Fibroblast of upper back skin (primary cell): ENCODE measurements around the gene SMAD3.

Experiments used
- DNase-seq: peaks from one replicate; pipeline ENCODE4 v3.0.0-alpha.2; 2013

Gene SMAD3

DNA sequence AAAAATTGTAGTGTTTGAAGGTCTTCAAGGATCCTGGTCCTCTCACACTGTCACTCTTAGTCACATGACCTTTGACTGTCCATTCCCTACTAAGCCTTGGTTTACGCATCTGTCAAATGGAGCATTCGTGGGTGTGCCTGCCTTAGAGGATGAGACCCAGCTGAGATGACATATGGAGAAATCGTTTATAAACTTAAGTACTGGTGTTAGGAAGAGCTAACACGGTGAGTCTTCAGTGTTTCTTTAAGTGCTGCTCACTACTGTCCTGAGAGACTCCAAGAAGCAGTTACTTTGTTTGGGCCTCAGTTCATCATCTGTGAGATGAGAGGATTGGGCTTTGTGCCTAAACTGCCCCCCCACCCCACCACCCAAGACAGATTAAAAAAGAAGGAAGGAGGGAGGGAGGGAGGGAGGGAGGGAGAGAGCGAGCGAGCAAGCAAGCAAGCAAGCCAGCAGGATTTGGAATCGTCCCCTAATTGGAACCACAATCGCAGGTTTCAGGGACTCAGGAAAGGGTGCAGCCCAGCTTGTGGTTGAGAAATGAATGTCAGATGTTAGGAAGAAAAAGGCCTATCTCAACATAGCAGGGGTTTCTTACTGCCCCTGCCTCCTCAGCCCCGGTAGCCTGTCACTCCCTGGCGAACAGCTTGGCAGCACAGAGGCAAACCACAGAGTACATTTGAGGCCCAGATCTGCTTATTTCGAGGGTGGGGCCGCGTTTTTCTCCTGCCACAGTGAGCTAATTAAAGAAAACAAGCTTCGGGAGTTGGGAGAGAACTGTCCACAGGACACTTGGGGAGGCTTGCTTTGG lies 32.7 kb downstream of the SMAD3 start:
- DNase-seq = peak; percentile 96

DNA sequence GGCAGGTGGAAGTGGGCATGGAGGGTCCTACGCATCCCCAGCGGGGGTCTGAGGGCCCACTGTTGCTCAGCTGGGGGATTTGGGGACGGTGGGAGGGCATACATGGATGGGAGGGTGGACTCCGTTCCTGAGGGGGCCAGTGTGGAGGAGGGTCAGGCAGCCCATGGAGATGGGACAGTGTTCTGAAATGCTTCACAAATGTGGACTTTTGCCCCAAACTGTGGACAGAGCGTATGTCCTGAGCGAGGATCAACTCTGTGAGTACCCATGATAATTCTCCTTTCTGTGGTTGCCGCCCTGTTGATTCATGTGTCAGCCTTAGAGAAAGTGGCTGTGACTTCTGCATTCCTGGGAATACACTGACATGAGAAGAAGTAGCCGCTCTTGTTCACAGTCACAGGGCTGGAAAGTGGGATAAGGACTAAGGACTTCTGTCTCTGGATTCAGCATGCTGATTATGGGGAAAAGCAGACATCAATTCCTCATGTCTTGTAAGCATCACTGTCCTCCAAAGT lies 33.4 kb downstream of the SMAD3 start:
- no peak for DNase-seq

DNA sequence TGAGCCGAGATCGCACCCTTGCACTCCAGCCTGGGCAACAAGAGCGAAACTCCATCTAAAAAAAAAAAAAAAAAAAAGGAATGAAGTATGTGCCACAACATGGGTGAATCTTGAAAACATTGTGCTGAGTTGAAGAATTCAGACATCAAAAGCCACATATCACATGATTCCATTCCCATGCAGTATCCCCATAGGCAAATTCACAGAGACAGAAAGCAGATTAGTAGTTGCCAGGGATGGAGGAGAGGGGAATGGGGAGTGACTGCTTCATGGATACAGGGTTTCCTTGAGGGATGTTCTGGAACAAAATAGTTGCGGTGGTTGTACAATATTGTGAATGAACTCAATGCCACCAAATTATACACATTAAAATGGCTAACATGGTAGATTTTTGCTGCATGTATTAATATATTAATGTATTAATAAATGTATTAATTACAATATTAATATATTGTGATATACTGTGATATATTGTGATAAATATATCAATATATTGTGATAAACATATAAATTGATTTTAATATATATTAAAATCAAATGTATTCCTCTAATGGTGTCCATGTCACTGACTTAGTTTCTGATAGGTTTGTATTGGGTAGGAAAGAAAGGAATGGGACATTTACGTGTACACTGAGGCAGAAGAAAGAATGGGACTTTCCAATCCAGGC lies 34.9 kb downstream of the SMAD3 start:
- no peak for DNase-seq

DNA sequence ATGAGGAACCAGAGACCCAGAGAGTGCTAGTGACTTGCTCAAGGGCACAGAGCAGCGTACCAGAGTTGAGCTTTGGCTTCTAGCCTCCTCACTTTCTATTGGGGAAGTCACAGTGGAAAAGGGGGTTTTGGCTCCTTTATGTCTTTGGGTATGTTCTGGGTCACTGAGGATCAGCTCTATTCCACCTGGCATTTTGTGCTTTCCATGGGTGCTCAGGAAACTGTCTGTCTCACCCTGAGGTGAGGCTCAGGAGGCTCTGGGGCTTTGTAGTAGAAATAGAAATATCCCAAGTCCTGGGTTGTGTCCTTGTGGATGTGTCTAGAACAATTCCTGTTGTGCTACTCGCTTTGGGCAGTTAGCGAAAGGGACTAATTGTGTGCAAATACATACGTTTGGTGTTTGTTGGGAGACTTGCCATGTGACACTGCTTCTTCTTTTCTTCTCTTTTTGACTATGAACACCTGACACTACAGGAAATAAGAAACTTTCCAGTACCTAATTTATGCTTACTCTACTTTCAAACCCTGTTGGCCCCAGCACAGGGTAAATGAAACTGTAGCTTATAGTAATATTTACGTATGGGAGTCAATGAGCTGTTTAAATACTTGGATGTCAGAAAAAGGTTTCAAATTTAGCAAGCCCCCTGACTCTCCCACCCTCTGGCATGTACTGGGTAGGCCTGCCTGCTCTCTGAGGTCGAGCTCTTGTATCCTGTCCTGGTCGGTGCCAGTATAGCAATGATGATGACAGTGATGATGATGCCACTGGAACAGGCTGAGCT lies 35.6 kb downstream of the SMAD3 start:
- DNase-seq = no peak

DNA sequence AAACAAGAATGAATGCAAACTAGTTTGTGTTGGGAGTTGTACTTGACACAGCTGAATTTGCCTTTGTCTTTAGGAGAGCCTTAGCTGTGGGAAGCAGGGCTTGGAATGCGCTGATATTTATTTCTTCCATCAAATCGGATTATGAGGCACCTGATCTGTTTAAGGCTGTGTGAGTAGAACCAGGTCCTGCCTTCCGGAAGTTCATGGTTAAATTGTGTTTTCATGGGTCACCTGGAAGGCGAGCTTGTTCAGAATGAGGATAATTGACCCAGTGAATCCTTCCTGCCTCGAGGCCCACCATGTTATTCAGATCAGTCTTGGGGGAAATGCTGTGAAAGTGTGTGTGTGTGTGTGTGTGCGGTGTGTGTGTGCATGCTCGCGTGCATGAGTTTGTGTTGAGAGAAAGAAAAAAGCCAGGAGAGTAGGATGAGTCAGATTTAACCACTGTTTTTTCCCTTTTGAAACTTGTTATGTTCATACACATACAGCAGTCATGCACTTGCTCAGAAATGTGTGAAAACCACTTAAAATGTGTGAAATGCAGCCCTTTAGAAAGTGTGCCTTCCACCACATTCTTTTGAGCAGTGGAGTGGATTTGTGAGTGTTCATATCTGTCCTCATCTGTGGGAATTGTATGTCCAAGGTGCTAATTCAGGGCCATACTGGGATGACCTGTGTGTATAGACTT lies 36.7 kb downstream of the SMAD3 start:
- peak; percentile 83 for DNase-seq

DNA sequence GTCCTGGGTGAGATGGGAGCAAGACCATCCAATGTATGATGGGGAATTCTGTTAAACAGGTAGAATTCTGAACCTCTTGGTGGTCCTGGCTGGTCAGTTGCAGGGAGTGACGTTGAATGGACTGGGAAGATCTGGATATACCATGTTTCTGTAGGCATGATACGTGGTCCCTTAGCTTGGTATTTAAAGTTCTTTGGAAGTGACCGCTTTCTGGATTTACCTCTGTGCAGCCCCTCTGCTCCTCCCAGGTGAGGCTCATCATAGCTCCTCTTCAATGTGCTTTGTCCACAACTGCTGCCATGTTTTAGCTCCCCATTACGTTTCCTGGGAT lies 37.2 kb downstream of the SMAD3 start:
- no peak for DNase-seq

DNA sequence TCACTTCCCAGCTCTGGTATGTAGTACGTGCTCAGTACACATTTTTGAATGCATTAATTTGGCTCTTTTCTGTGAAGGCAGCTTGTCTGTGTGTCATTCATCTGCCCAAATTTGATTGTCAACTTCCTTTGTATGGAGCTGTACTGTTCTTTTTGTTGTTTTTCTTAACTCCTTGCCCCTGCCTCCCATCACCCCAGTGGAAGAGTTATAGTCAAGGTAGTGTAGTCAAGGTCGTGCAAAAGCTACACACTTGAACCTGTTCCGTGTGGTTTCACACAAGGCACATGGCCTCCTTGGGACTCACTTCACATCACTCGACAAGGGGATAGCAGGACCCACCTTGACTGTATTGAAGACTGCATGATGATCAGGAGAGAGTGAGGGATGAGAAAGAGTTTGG lies 37.6 kb downstream of the SMAD3 start:
- DNase-seq = no peak

DNA sequence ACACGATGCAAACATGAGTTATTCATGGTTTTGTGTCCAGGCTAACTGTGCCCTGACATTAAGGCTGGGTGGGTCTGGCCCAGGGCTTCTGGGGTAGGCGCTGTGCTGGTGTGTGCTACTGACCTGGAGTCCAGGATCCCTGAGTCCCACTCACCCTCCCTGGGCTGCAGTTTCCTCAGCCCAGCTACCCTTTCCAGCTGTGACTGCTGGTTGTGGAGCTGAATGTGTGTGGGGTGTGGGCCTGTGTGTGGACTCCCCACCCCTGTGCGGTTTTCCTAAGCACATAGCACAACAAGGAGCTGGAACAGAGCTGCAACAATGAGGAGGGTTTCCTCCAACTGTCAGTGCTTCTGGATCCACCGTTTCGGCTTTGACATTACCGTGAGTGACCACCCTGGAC lies 38.0 kb downstream of the SMAD3 start:
- DNase-seq = no peak

DNA sequence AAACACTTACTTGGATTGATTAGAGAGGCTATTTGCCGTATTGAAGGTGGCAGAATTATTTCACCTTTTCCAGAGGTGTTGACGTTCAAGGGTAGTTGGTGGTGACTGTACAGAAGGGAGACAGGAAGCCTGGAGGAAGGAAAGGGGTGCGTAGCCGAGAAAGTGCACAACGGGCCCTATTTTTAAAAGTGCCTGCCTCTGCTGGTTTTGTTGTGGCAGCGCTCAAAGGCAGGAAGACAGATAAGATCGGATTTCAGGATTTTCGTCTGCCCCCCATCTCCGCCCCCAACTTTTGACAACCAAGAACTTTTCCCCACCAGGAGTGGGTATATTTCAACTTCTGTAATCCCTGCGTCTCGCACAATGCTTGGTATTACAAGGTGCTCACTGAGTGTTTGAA lies 38.5 kb downstream of the SMAD3 start:
- DNase-seq = no peak

DNA sequence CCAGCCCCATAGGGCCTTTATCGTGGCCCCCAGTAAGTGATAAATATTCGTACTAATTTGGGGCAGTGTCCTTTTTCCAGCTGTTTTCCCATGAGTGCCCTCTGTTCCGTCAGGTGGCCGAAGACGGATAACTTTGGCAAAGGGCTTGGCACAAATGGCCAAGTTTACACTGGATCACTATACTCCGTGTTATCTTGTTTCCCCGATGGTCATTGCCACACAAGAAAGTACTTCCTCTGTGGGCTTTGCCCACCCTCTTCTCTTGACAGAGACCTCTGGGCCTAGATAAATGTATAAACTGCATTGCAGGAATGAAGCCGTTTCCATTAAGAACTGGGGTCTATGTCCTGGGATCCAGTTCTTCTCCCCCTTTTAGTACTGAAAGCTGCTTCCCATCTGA lies 39.1 kb downstream of the SMAD3 start:
- no peak for DNase-seq

DNA sequence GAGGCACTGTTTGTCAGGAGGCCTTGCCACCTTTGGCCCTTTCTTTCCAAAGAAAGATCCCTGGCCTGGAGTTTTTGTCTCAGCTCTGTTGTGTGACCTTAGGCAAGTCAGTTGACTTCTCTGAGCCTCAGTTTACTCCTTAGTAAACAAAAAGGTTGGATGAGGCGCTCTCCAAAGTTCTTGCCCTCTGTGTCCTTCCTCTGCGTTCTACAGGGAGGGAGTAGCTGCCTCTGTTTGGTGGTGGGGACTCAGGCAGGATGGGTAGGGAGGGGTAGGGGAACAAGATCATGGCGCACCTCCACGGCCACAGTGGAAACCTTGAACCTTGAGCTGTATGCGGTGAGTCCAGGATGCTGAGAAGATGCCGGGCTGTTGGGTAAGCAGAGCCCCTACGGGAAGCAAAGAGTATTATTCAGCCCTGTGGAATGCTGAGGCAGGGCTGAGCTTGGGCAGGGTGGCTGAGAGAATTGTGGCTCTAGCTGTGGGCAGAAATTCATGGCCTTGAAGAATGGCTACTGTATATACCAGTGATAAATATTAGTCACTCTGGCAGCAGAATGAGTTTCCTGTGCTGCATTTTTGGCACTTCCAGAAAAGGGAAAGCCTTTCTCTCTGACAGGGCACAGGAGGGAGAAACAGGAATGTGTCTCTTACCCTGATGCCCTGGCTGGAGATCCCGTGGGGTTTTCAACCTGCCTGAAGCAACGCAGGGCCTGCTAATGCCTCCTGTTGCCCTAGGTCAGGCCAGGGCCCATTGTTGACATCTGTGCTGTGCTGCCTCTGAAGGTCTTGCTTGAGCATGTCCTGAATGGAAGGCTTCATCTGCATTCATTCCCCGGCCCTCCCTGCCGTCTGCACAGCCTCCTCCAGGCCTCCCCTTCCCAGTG lies 39.9 kb downstream of the SMAD3 start:
- DNase-seq = peak; percentile 97

DNA sequence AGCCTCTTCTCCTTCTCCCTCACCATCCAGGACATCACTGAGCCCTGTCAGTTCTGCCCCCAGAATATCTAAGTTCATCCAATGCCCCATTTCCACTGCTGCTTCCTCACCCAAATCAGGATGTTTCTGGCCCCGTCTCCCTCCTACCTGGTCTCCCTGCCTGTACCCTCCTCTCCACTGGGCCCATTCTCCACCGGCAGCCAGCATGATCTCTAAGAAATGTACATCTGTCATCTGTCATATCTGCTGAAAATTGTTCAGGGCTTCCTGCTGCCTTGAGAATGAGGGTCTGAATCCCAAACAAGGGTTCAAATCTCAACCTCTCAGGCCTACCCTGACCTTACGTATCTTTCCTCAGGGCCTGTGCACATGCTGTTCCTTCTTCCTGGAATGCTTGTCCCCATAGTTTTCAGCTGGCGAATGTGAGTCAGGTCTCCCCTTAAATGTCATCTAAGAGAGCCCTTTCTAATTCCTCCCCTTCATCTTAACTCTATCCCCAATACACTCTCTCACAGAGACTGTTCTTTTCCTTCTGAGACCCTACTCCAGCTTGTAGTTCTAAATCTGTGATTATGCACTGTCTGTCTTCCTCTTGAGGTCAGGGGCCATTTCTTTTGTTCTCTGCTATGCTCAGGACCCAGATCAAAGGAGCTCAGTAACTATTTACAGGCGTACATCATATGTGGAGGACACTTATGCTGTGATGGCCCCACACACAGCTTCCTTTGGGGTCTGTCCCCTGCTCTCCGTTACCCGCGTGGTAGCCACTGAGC lies 40.8 kb downstream of the SMAD3 start:
- DNase-seq = no peak

DNA sequence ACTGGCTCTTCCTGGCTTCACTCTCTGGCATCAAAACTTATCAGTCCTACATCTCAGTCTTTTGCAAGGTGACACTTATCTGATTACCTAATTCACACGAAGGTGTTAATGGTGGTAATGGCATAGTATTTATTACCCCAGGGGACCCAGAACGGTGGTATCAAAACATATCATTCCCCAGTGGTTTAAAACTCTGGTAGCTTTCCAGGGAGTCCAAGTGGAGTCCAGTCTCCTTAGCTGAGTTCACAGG lies 41.3 kb downstream of the SMAD3 start:
- no peak for DNase-seq

DNA sequence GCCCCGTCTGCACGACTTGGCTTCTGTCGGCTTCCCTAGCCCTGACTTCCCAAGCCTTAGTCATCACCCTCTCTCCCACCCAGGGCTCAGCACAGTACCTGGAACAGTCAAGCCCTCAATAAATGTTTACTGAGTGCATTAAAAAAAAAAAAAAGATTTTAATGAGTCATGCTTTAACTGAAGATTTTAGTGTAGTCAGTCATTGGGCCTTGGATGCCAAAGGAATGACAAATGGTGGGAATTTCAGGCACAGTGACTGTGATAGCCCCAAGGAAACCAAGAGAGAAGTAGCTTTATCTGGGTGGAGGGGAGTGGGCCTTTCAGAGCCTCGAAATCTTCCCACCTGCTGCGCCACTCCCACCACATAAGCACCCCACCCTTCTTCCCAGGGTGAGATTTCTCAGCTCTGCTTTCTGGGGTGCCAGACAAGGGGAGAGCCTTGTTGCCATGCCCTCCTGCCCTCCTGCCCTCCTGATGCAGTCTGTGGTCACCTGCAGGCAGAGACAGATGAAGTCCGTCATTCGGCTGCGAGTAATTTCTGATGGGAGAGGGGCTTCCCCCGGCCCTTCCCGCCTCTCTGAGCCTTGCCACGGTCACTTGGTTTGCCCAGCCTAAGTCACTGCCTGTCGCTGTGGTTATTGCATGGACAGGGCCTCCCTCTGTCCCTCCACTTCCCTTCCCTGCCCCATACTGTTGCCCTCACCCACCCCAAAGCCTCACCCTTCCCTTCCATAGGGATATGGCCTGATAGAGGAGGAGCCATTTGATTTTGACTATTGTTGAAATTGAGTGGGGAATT lies 41.8 kb downstream of the SMAD3 start:
- DNase-seq = peak; percentile 98

DNA sequence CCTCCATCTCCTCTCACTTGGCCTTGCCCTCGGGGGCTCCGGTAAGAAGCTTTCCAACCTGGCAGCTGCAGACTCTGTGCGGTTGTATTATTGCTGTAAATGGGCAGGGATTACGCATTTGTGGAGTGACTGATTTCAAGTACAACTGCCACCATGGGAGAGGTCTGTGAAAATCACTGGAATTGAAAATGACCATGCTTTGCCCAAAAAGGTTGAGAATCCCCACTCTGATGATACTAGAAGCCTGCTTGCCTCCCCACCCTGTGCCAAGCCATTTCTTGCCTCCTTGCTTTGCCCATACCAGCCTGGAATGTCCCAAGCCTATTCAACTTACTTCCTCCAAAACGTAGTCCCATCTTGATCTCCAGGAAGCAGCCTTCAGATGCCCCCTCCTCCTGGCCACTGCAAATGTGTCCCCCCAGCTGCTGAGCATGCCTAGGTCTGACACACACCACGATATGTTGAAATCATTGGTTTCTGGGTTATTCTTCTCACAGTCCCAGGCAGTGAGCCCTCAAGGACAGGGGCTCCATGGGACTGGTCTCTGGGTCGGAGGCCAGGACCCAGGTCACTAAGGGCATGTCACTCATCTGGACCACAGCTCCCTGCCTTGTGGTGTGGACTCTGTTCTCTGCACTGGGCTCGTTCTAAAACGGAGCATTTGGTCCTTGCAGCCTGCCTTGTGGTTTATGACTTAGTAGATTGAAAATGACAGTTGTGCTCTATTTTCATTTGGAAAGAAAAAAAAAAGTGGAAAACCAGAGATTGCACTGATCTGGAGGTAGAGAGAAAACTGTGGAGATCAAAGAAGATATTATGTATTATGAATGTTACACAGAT lies 42.9 kb downstream of the SMAD3 start:
- peak; percentile 43 for DNase-seq

DNA sequence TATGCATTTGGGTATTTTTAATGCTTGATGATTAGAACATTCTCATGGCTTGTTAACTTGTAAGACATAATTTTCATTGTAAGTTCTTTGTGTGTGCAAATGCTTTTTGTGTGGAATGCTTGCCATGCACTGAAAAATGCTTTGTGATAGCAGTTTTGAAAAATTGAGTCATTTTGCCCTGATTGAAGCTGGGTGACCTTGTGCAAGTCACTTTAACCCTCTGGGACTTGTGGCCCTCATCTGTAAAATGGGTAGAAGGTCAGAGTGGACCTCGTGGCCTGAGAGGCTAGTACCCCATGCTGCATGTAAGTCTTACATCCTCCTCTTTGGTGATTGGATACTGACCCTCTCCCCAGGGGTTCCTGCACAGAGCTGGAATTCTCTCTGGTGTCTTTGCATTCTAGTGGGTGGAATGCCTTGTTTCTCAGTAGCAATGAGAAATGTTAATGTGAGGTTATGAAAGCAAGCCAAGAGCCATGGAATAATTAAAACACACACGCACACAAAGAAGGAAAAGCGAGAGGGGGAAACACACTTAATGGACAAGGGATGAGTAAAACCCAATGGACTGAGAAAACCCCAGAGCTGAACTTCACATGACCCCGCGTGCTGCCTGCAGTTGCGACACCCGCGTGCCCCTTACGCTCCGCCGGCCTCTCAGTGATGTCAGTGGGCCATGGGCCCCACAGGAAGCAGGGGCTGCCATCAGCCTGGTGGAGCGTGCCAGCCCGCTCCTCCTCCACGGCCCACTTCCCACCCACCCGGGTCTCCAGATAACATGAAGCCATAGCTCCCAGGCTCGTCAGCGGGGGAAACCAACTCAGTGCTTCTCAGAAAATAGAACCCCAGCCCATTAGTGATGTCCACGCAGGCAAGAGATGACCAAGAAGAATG lies 44.0 kb downstream of the SMAD3 start:
- peak; percentile 99 for DNase-seq

DNA sequence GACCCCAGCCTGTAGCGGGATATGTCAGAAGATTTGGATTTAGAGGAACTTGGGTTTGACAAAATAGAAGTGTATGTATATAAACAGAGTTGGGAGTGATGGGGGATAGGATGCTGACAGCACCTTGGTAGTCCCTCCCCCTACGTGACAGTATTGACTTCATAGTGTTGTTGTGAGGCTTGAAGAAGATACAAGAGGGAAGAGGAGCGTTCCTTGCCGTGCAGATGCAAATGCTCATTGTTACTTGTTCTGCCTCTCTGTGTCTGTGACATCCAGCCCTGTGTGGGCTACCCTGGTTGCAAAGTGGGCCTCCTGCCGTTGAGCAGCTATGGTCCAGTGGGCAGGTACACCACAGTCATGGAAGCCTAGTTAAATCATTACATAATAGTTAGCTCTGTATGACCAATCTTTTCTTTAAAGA lies 45.0 kb downstream of the SMAD3 start:
- DNase-seq = no peak
